HL-60/S4 treated with retinoic acid at 250 ng/mL for 4 days and 3 days (cell line): ENCODE measurements around the gene CAPN13.
"Not testable (repeated sequence)": the region's sequence is repeated elsewhere in the genome, so short reads cannot be mapped to it uniquely, and the experiment has no call there.

Experiments used
- in situ Hi-C: fragments of 300-500 bp; cut with MboI; formaldehyde crosslinking; loops from 2 replicates; pipeline ENCODE4 v1.7.0; 2022; ENCODE audit warnings: low sequenced_read_pairs

Gene CAPN13

DNA sequence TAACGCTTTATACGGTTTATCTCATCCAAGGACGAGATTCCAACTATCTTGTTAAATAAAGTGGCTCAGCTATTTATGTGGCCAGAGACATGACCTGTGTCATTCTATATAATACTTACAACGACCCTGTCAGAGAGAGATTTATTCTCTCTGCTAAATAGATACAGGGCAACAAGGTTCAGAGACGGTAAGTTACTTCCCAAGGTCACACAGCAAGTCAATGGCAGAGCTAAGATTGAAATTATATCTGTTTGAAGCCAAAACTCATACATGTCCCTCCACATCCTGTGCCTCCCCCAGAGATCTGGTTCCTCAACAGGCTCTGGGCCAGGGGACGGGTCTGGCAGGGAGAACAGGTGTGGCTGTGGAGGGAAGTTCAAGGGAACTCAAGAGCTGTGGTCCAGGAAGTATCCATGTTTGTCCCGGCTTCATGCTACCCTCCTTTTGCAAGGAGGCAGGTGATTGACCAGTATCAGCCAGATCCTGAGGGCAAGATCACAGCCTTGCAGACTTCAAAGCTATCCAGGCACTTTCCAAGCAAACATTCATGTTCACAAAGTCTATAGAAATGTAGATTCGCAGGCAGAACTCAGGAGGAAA is 99.8 kb downstream of the CAPN13 start:
- in situ Hi-C loops: loop anchor here (10.0 kb wide), 1 partner anchor 493 kb away; no protein-coding TSS in a partner anchor

DNA sequence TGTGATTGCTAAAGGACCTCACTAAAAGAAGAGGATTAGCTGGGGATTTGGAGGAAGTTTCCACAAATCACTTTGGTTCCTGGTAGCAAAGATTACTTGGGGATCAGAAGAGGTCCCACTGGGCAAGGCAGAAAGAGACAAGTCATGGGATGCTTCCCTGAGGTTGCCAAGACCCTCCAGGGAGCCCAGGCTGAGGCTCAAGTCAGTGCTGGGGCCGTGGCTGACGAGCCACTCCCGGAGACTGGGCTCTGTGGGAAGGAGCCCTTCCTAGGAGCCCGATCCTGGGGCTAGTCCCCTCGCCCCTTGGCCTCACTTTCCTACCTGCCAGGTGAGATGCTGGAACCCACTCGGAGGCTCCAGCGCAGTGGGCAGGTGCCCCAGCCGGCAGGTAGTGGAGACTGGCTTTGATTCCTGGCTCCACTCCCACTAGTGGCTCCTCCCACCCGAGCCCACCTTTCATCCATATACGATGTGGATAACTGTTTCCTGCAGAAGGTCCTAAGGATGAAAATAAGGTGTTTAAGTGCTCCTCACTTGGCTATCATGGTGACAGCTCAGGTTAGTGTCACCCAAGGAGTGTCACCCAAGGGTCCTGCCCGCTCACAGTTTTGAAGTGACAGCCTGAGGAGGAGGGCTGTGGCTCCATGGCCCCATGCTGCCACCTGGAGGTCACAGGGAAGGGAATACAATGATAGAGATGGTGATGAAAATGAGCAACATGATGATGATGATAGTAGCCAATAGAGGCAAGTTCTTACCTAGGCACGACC is 100.5 kb downstream of the CAPN13 start:
- in situ Hi-C loops: loop anchor here (10.0 kb wide), 1 partner anchor 492 kb away; no protein-coding TSS in a partner anchor

DNA sequence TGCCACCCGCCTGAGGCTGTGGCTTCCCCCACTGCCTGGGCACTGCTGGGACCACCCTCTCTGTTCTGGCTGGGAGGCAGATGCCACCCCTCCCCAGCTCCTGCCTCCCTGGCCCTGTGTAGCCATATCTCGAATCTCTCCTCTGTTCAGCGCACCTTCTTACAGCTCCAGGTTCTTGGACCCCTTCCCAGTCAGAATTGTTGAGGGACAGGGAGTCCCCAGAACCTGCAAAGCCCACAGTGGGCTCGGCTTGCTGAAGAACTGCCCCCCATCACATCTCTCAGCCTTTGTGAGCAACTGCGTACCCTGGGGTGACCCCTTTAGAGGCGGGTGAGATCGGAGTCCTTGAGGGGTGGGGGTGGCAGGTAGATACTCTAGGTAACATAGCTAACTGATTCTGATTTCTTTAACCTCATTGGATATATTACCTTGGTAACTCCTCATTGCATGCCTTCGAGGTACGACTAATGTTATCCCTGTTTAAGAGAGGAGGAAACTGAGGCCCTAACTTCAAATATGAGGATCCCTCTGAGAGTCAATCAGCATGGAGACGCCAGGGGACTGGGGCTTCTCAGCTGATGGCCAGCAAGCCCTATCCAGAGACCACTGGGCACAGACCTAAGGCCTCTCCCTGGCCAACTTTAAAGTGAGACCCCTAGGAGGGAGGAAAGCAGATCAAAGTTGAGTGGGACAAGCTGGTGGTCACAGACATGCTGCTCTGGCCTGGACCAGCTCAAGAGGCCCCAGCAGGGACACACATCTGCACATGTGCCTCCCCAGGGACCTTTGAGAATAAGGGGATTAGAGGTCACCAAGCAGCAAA is 101.3 kb downstream of the CAPN13 start:
- in situ Hi-C loops: loop anchor here (10.0 kb wide), 1 partner anchor 491 kb away; no protein-coding TSS in a partner anchor

DNA sequence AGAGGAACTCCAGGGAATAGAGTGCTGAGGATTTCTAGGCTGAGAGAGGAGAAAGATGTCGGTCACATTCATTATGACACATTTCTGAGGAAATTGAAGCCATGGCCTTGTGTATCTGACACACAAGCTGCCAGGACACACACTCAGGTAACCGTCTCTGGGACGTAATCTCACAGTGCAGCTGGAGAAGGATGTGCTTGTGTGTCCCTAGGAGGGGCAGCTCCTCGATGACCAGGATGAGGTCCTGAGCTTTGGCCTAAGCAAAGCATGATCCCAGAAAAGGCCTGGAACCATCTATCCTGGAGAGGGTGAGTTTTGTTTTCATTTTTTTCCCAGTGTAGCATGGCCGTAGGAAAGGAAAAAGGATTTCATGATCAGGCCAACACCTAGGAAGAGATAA is 102.2 kb downstream of the CAPN13 start:
- in situ Hi-C loops: loop anchor here (10.0 kb wide), 1 partner anchor 490 kb away; no protein-coding TSS in a partner anchor

DNA sequence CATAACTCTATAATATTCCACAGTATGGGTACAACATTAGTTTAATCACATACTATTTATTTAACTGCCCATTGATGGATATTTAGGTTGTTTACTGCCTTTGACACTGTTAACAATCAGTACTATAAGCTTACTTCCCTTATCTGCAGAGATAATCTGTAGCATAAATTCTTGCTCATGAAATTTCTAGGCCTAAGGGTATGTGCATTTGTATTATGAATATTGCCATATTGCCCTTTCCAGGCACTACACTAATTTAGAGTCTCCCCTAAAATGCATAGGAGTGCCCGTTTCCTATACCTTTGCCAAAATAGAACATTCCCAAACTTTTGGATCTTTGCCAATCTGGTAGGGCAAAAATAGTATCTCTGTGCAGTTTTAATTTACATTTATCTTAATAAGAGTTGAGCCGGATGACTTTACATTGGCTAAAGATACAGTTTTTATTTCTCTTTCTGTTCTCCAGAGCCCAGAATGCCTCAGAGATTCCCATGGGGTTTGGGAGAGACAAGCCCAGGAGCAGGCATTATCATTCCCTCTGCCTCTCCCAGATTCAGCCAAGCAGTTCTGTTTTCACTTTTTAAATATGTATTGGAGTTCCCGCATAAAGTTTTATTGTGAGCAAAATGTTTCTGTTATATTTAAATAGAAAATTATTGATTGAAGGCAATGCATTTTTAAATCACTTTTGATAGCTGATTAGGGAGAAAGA is 102.8 kb downstream of the CAPN13 start:
- in situ Hi-C loops: loop anchor here (10.0 kb wide), 1 partner anchor 490 kb away; no protein-coding TSS in a partner anchor

DNA sequence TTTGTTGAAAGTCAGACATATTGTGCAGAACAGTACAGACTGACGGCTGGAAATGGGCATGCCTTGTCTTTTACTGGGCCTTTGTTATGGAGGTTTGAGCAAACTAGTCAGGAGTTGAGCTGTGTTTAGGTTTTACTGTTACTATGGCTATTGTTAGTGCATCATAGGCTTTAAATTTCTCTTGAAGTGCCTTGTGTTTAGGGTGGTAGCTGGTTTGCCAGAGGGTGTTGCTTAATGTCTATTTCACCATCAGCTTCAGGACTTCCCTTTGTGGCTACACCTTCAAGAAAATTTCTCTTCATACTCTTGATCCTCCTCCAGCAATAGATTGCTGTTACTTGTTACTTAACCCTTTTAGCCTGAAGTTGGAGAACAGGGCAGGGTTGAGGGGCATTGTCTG is 104.6 kb downstream of the CAPN13 start:
- in situ Hi-C loops: loop anchor here (10.0 kb wide), 1 partner anchor 488 kb away; no protein-coding TSS in a partner anchor

DNA sequence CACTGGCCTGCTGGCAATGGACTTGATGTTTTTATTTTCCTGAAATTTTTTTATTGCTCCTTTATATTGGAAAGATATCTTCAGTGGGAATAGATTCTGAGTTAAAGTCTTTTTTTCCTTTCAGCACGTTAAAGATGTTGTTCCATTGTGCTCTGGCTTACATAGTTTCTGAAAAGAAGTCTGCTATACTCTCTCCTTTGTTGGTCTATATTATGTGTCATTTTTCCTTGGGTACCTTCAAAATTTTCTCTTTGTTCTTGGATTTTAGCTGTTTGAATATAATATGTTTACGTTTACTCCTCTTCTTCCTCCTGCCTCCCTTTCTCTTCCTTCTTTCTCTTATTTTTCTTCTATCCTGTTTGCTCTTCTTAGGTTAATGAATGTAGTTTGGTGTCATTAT is 105.5 kb downstream of the CAPN13 start:
- in situ Hi-C loops: loop anchor here (10.0 kb wide), 1 partner anchor 487 kb away; no protein-coding TSS in a partner anchor

DNA sequence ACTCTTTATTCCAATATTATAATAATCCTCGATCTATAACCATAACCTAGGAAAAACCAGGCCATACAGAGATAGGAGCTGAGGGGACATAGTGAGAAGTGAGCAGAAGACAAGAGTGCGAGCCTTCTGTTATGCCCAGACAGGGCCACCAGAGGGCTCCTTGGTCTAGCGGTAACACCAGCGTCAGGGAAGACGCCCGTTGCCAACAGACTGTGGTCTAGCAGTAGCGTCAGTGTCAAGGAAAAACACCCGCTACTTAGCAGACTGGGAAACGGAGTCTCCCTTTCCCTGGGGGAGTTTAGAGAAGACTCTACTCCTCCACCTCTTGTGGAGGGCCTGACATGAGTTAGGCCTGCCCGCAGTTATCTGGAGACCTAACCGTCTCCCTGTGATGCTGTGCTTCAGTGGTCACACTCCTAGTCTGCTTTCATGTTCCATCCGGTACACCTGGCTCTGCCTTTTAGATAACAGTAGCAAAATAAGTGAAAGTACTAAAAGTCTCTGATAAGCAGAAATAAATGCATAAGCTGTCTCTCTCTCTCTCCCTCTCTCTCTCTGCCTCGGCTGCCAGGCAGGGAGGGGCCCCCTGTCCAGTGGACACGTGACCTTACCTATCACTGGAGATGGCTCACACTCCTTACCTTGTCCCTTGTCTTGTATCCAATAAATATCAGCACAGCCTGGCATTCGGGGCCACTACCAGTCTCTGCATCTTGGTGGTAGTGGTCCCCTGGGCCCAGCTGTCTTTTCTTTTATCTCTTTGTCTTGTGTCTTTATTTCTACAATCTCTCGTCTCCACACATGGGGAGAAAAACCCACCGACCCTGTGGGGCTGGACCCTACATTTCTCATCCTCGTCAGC is 109.8 kb downstream of the CAPN13 start:
- in situ Hi-C loops: not testable (repeated sequence)

DNA sequence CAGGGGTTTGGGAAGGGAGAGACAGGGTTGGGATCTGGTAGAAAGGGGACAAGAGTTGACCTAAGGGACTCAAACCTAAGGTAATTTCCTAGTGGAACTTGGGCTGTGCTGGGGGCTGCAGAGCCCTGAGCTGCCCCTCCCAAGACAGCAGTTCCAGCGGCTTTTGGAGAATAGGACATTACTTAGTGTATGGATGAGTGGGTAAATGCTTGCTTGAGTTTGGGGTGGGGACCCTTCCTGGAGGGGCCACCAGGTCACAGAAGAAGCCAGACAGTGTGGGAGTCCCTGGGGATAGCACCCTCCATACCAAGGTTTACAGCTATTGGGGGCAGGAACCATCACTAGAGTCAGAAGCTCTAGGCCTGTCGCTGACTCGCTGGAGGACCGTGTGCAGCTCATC is 111.5 kb downstream of the CAPN13 start:
- in situ Hi-C loops: no loop called here

DNA sequence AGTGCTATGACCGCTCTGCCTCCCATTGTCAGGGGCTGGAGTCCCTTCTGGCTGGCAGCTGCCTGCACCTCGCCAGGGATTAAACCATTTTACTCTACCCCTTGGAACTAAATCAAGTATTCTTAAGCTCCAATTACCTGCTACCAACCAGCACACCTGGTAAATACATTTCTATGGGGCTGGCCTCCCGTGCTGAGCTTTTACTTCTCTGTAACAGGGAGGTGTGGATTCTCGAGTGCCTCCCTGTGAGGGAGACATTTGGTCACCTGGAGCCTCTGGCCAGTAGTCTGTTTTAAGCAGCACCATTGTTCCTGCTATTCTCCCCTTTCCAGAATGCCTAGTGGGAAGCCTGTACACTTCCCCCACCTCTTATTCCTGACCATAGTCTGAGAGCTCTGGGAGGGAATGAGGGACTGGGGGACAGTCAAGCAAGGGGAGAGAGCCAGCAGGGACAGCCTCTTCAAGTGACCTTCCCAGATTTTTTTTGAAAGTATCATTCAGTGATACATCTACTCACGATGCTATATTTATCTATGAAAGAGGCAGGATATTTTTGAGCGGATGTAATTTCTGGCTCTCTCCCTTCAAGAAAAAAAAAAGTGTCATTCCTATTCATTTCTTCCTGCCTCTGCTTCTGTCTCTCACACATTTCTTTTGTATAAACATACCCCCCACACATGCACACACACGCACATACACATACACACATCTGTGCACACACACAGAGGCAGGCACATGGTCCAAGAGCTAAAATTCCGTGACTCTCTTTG is 112.8 kb downstream of the CAPN13 start:
- in situ Hi-C loops: no loop called here

DNA sequence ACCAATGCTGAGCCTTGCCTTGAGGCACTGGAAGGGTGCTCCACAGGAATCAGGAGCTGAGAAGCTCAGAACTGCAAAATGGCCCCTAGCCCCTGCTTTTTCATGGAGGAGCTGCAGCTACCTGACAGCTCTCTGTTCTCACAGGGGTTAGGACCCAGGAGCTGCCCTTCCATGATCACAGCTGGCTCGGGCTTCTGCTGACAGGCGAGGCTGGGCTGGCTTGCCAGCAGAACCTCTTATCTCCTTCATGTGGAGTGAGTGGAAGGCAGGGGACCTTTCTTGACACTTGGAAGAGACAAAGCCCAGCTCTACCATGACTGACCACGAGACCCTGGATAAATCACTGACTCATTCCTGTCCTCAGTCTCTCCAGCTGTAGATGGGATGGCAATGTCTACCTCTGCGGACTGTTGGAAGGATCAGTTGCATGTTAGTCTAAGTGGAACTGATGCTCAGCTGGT is 113.4 kb downstream of the CAPN13 start:
- in situ Hi-C loops: no loop called here

DNA sequence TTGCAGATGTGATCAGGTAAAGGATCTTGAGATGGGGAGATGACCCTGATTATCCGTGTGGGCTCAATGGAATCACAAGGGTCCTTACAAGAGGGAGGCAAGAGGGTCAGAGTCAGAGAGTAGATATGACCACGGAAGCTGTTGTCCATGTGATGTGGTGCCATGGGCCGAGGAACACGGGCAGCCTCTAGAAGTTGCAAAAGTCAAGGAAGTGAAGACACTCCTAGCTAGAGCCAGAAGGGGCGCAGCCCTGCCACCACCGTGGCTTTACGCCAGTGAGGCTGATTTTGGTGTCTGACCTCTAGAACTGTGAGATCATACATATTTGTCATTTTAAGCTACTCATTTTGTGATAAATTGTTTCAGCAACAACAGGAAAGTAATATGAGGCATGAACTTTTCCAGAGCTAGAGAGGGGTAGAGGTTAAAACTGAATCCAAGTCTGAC is 114.4 kb downstream of the CAPN13 start:
- in situ Hi-C loops: no loop called here

DNA sequence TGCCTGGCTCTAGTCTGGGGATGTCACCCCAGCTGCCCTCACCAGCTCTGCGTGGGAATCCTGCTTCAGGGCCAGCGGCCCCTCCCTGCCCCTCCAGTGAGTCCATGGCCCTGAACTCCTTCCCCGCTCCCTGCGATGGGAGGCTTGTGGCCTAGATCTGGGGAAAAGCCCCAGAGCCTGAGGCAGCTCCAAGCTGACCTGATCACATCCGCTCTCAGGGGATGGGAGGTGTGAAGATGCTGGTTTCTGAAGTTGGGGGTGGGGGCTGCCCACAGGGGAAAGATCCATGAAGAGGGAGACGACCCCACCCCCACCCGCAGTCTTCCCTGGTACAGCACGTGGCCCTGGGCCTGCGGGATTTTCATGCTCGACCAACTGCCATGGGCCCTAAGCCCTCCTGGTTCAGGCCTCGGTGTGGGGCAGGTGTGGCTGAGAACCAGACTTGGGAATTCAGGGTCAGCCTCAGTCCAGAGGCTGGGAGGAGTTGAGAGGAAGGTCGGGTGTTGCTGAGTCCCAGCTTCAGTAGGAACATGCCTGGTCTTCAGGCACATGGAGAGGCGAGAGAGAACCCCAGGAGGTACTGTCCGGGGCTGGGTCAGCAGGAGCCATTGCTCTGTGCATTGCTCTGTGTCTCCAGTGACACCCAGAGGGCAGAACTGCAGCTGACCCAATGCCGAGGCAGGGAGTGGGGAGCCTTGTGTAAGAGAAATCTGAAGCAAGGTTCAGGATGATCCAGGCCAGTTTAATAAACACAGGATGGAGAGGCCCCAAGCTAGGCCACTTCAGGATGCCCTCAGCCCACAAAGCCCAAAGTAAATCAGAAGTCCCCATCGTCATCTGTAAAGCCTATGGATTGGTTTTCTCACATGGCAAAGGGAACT is 115.1 kb downstream of the CAPN13 start:
- in situ Hi-C loops: no loop called here

DNA sequence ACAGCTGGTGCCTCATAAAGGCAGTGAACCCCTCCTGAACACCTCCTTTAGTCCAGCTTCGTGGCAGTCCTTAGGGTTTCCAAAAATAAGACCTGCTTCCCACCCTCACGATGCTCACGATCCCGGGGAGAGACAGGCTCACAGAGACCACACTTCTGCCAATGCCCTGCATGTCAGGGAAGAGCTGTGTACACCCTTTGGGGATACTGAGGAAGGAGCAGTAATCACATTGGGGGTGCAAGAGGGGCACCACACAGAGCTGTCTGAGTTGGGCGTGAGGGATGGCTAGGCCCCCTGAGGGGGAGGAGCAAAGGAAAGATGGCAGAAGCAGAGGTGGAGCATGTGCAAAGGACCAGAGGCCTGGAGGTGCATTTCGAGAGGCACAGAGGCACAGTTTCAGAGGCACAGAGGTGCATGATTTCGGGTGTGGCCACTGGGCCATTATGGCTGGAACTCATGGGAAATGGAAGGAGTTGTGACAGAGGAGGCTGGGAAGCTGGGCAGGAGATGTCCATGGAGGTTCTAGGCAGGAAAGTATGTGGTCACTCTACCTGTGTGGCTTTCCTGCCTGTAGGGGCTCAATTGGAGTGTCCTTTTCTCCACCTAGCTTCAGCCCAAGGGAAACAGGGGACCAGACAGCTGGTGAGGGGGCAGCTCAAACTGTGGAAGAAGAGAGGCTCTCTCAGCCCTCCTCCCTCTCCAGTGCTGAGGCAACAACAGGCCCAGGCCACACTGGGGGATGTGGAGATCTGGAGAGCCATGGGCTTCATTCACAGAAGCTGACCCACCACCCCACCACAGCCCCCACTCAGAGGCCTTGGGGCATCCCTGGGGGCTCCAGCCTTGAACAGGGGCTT is 115.9 kb downstream of the CAPN13 start:
- in situ Hi-C loops: no loop called here

DNA sequence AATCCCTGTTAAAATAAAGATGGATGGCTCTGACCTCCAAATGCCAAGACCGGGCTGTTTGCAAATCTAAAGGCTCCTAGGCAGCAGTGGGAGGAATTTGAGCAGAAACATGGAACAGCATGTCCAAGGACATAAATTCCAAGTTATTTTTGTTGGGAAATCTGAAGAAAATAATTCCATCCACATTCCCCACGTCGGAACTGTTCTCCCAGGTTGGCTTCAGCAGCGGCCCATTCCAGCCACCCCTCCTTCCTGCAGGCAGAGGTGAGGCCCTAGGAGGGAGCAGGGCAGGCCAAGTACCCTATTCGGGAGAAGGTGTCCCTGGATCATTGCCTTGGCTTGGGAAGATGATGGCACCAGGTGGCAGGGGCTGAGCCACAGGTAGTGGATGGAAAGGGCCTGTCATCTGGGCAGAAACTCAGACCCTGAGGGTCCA is 117.1 kb downstream of the CAPN13 start:
- in situ Hi-C loops: no loop called here

DNA sequence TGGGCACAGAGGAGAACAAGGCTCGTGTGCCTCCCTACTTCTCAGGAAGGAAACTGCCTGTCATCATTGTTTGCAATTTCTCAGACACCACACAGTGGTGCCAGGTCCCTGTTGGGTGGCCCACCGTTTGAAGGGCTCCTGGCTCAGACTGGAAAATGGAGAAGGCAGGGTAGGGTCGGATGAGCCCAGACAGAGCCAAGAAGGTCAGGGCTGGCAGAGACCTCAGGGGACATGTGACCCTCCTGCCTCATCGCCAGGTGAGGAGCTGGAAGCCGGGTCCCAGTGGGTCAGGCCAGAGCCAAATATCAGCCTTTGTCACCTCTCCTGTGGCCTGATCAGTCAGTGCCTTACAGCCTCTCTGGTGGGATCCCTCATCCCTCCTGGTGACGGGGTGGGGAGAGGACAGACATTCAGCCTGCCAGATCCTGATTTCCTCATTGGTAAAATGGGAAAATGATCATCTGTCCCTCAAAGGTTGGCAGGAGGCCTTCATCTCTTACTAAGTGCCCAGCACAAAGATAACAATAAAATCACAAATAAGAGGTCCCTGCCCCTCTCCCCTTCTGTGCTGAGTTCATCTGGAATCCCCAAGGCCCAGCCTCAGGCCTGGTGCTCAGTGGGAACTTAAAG is 117.6 kb downstream of the CAPN13 start:
- in situ Hi-C loops: no loop called here
